Testis (tissue), 5 donors: Measurements from ENCODE around the gene LRRC66. TPM values are rescaled to one million over a fixed set of nuclear protein-coding genes. Genes with fewer than 3 reads are reported as not detected.

Source experiments
- DNase-seq: peaks from one replicate; pipeline ENCODE4 v3.0.0-alpha.2; 2019
- H3K27ac ChIP-seq, 2 donors: fragments of 200-600 bp; sonication (generic); one replicate each; pipeline ENCODE4 v1.5.1; 2019
- H3K27me3 ChIP-seq: fragments of 200-600 bp; sonication (generic); one replicate; pipeline ENCODE4 v1.5.1; 2019
- H3K36me3 ChIP-seq: fragments of 200-600 bp; sonication (generic); one replicate; pipeline ENCODE4 v1.5.1; 2017; ENCODE audit warnings: low read depth; ENCODE audit errors: missing control alignments
- H3K4me1 ChIP-seq: fragments of 200-600 bp; sonication (generic); one replicate; pipeline ENCODE4 v1.5.1; 2019
- H3K4me3 ChIP-seq, 2 donors: fragments of 200-600 bp; sonication (generic); one replicate each; pipeline ENCODE4 v1.5.1; 2017 to 2019
- H3K9me3 ChIP-seq: fragments of 200-600 bp; sonication (generic); one replicate; pipeline ENCODE4 v1.5.1; 2017
- POLR2A ChIP-seq: fragments of 450-650 bp; IDR thresholded peaks from one replicate; pipeline ENCODE4 v1.6.1; 2017; ENCODE audit warnings: antibody characterized with exemption, mild to moderate bottlenecking, moderate library complexity
- WGBS, 2 donors: methylation state at CpG; one replicate each; pipeline ENCODE4 v1.1.5; 2018; 5-methylcytosine and 5-hydroxymethylcytosine counted together
- intact Hi-C: fragments of 100-400 bp; cut with DNase I; formaldehyde crosslinking; loops from one replicate; pipeline ENCODE4 v1.15.1; 2023; ENCODE audit warnings: low total_unique reads
- long read RNA-seq, 2 donors: transcript quantifications; one replicate each; lab custom pipeline, GENCODE V29; 2026
- polyA plus RNA-seq: library from polyadenylated mRNA; stranded (reverse); fragments of 350-450 nt; fragmentation: Illumina TruSeq; extraction: RNeasy Lipid Tissue Mini Kit (QIAGEN cat#74804); gene quantifications from one replicate; pipeline ENCODE4 v1.2.3, GENCODE V29; 2014; ENCODE audit warnings: low read depth, low replicate concordance; ENCODE audit not compliant: insufficient read depth
- total RNA-seq, 2 donors: library from RNA; depleted of rRNA; stranded (reverse); fragments of >200 nt; gene quantifications; one replicate each; pipeline ENCODE4 v1.2.3, GENCODE V29; 2016
- TF ChIP-seq, protein P1 (sequence below), 3 experiments: fragments of 450-650 bp in 2 of 3; fragments of 200-600 bp in 1 of 3; sonication (generic) in 1 of 3; IDR thresholded peaks; one replicate each; pipeline ENCODE4 v1.5.1; 2016 to 2019; ENCODE audit warnings: antibody characterized with exemption in 3 of 3, mild to moderate bottlenecking in 2 of 3, moderate library complexity in 1 of 3

Gene LRRC66, protein sequence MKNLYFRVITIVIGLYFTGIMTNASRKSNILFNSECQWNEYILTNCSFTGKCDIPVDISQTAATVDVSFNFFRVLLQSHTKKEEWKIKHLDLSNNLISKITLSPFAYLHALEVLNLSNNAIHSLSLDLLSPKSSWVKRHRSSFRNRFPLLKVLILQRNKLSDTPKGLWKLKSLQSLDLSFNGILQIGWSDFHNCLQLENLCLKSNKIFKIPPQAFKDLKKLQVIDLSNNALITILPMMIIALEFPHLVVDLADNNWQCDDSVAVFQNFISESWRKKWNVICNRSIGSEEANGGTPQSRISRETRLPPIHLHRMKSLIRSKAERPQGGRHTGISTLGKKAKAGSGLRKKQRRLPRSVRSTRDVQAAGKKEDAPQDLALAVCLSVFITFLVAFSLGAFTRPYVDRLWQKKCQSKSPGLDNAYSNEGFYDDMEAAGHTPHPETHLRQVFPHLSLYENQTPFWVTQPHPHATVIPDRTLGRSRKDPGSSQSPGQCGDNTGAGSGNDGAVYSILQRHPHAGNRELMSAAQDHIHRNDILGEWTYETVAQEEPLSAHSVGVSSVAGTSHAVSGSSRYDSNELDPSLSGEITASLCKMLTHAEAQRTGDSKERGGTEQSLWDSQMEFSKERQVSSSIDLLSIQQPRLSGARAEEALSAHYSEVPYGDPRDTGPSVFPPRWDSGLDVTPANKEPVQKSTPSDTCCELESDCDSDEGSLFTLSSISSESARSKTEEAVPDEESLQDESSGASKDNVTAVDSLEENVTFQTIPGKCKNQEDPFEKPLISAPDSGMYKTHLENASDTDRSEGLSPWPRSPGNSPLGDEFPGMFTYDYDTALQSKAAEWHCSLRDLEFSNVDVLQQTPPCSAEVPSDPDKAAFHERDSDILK
- total RNA-seq, result 1 to 10 TPM in 1 of 2 donors, under 1 TPM in 1; 0.87 to 2.4 TPM
- polyA plus RNA-seq, result 1.0 TPM
- long read RNA-seq, donor 1, result 0 reads
- long read RNA-seq, donor 2, result 0 reads

DNA sequence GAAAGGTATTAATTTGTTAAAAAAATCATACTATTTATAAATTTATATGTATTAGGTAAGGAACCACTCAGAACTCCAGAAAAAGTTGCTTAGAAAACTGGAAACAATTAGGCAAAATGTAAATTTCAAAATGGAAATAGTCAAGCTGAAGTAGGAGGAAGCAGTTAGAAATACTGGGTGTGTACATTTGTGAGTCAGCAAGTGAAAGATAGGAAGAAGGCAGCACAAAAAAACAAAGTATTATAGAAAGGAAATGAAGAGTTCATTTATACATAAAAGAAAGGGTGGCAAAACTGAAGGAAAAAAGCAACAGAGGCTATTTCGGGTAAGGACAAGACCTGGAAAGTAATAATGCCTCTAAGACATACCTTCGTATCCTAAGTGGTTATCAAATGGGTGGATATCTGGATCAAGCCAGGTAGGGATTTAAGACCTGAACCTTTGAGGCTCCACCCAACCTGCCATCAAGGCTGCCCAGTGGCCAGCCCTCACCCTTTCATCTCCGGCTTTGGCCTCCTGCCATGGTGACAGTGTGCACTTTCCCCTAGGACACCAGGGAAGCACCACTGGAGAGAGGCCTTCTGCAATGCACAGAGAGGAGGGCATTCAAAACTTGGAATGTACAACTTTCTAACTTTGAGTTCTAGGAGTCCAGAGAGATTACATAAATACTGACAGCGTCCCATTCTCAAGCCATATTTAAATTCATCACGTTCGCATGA, at the start of gene LRRC66:
LRRC66 (minus strand) TSS at position 428 of the 722 bp plus-strand sequence. CDS start 2,750 bp downstream, outside the sequence.
- Histone ChIP-seq H3K9me3 (no peaks in the 10 kb centered on the region), H3K4me3 (no peak within 1 kb of the TSS), H3K27ac (no peak within 1 kb of the TSS), H3K36me3 (no peaks in the 10 kb centered on the region), H3K4me1 (peaks cover 5% of the 10 kb centered on the region), H3K27me3 (no peaks in the 10 kb centered on the region)
- no peak for DNase-seq
- TF ChIP-seq, protein P1, sequence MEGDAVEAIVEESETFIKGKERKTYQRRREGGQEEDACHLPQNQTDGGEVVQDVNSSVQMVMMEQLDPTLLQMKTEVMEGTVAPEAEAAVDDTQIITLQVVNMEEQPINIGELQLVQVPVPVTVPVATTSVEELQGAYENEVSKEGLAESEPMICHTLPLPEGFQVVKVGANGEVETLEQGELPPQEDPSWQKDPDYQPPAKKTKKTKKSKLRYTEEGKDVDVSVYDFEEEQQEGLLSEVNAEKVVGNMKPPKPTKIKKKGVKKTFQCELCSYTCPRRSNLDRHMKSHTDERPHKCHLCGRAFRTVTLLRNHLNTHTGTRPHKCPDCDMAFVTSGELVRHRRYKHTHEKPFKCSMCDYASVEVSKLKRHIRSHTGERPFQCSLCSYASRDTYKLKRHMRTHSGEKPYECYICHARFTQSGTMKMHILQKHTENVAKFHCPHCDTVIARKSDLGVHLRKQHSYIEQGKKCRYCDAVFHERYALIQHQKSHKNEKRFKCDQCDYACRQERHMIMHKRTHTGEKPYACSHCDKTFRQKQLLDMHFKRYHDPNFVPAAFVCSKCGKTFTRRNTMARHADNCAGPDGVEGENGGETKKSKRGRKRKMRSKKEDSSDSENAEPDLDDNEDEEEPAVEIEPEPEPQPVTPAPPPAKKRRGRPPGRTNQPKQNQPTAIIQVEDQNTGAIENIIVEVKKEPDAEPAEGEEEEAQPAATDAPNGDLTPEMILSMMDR (IDR thresholded peaks at IDR 0.05), result no peak
- TF ChIP-seq POLR2A, result no peak
- 88 to 89% methylated on average over 6 of the region's 6 CpGs for WGBS, 2 donors
- intact Hi-C loops, result no loop called here

DNA sequence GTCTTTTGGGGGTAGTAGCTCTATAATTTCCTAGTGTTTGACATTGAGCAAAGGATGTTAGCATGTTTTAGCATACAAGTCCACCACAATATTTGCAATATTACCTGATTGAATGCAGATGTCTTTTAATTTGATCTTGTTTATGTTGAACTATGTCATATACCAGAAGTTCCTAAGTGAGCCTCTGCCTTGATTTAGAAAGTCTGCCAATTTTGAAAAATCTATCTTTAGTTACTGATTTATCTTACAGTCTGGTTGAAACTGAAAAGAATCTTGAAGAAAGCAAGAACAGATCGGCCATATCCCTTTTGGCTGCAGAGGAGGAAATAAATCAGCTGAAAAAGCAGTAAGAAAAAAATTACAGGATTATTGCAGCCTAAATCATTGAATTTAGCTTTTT, 49.4 kb upstream of the LRRC66 start:
- H3K9me3 ChIP-seq, result no peaks in the 10 kb centered on the region
- intact Hi-C loops, result no loop called here
- H3K27me3 ChIP-seq, result peaks cover 2% of the 10 kb centered on the region
- H3K4me1 ChIP-seq, result no peaks in the 10 kb centered on the region
- TF ChIP-seq POLR2A, result no peak
- TF ChIP-seq, protein P1 (IDR thresholded peaks at IDR 0.05), result no peak
- no peaks in the 10 kb centered on the region for H3K36me3 ChIP-seq
- WGBS, 2 donors, result 49 to 57% methylated on average over 1 of the region's 1 CpG
- no peak for DNase-seq
- no peak overlapping the region for H3K27ac ChIP-seq
- no peak overlapping the region for H3K4me3 ChIP-seq

DNA sequence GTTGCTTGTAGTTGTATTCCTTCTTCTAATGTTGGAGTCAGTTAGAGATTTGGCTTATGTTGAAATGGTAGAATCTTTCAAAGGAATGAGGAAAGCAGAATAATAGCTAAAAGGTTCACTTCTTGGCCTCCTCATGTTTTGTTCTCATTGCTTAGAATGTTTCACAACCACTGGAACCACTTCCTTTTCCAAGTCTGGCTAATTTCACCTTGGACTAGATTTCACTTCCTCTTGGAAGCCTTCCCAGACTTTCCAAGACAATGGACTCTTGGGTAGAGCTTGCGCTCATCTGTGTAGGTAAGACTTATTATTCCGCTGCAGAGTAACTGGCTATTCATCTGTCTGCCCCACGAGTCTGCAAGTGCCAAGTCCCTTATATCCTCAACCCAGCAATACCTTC, 39.2 kb upstream of the LRRC66 start:
- H3K27ac ChIP-seq, result no peak overlapping the region
- WGBS, 2 donors, result 76 to 80% methylated on average over 3 of the region's 3 CpGs
- intact Hi-C loops, result no loop called here

DNA sequence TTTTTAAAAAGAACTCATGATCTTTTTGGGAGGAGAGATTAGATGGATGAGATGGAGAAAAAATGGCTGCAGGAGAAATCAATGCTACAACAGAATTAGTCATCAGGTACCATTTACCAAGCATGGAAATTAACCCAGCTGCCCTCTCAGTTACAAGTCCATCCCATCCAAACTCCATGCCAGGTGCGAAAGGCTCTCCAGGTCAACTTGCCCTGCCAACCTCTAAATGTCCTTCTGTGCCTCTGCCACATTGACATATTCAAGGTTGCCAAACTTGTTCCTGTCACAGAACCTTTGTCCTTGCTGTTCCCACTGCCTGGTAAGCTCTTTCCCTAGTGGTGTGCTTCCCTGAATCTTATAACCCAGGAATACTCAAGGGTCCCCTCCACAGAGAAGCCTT, 38.1 kb upstream of the LRRC66 start:
- H3K27ac ChIP-seq, result no peak overlapping the region
- no peaks in the 10 kb centered on the region for H3K36me3 ChIP-seq
- DNase-seq, result no peak
- H3K4me3 ChIP-seq, result no peak overlapping the region
- 100% methylated on average over 1 of the region's 1 CpG for WGBS, 2 donors
- H3K4me1 ChIP-seq, result no peaks in the 10 kb centered on the region
- no peaks in the 10 kb centered on the region for H3K27me3 ChIP-seq
- H3K9me3 ChIP-seq, result no peaks in the 10 kb centered on the region
- TF ChIP-seq, protein P1 (IDR thresholded peaks at IDR 0.05), result no peak
- intact Hi-C loops, result no loop called here

More for the DNA sequence above, 39.2 kb upstream of the LRRC66 start:
- TF ChIP-seq, protein P1 (IDR thresholded peaks at IDR 0.05), result no peak
- TF ChIP-seq POLR2A, result no peak
- Histone ChIP-seq H3K4me3 (no peak overlapping the region), H3K9me3 (no peaks in the 10 kb centered on the region), H3K27me3 (no peaks in the 10 kb centered on the region), H3K4me1 (no peaks in the 10 kb centered on the region), H3K36me3 (no peaks in the 10 kb centered on the region)
- no peak for DNase-seq
